Gastrocnemius medialis (tissue), 4 donors: ENCODE data around the gene CNKSR3. TPM values are rescaled to one million over a fixed set of nuclear protein-coding genes. Genes with fewer than 3 reads are reported as not detected.

Experiments
- ATAC-seq, 2 donors: fragments of 150-250 bp; one replicate each; pipeline ENCODE4 v1.9.1; 2016
- DNase-seq, 2 donors: peaks; one replicate each; pipeline ENCODE4 v3.0.0-alpha.2; 2019
- H3K27ac ChIP-seq, 4 donors: fragments of 200-600 bp; sonication (generic); 1 replicate in 1 of 4; 2 replicates in 3 of 4; pipeline ENCODE4 v1.5.1; 2016 to 2018; ENCODE audit warnings: mild to moderate bottlenecking in 2 of 4, moderate library complexity in 1 of 4
- H3K27me3 ChIP-seq, 3 donors: fragments of 200-600 bp; sonication (generic) in 2 of 3; 1 replicate in 1 of 3; 2 replicates in 2 of 3; pipeline versions ENCODE4 v1.5.1 to v1.6.0; 2016 to 2019; ENCODE audit warnings: mild to moderate bottlenecking in 1 of 3, moderate library complexity in 1 of 3
- H3K36me3 ChIP-seq, 2 donors: fragments of 200-600 bp; sonication (generic) in 1 of 2; one replicate each; pipeline ENCODE4 v1.5.1; 2017 to 2018
- H3K4me1 ChIP-seq, 2 donors: fragments of 200-600 bp; sonication (generic) in 1 of 2; one replicate each; pipeline ENCODE4 v1.5.1; 2016 to 2017; ENCODE audit warnings: mild to moderate bottlenecking in 2 of 2
- H3K4me3 ChIP-seq, 4 donors: fragments of 200-600 bp; sonication (generic) in 3 of 4; 1 replicate in 1 of 4; 2 replicates in 3 of 4; pipeline ENCODE4 v1.5.1; 2016 to 2019; ENCODE audit warnings: mild to moderate bottlenecking in 2 of 4
- H3K9me3 ChIP-seq, 3 donors: fragments of 200-600 bp; sonication (generic) in 2 of 3; 1 replicate in 1 of 3; 2 replicates in 2 of 3; pipeline ENCODE4 v1.5.1; 2016 to 2019
- POLR2A ChIP-seq, 2 donors: fragments of 450-650 bp; IDR thresholded peaks; one replicate each; pipeline ENCODE4 v1.6.1; 2017; ENCODE audit warnings: antibody characterized with exemption in 2 of 2, mild to moderate bottlenecking in 2 of 2, moderate library complexity in 2 of 2
- in situ Hi-C, 4 donors: fragments of 200-750 bp; cut with MboI; loops; one replicate each; pipeline versions ENCODE4 v1.15.0 to v1.8.0; 2017; ENCODE audit warnings: low sequenced_read_pairs in 4 of 4
- intact Hi-C: fragments of 100-400 bp; cut with DNase I; formaldehyde crosslinking; loops from one replicate; pipeline ENCODE4 v1.15.1; 2023; ENCODE audit warnings: low total_unique reads
- total RNA-seq, 4 donors: library from RNA; depleted of rRNA; stranded (reverse); fragments of >200 nt; gene quantifications; one replicate each; pipeline versions ENCODE4 v1.1.0 to v1.2.3, GENCODE V29; 2016
- TF ChIP-seq, protein P1 (sequence below), 5 experiments: fragments of 450-650 bp in 3 of 5; fragments of 200-600 bp in 2 of 5; sonication (generic) in 2 of 5; IDR thresholded peaks in 4 of 5; conservative IDR thresholded peaks in 1 of 5; 1 replicate in 4 of 5; 2 replicates in 1 of 5; pipeline ENCODE4 v1.5.1; 2016 to 2019; ENCODE audit warnings: antibody characterized with exemption in 5 of 5, mild to moderate bottlenecking in 3 of 5, moderate library complexity in 3 of 5

Gene CNKSR3
- total RNA-seq, 4 donors from 2014 or later: 0.70 to 4.6 (median 2.9) TPM

DNA sequence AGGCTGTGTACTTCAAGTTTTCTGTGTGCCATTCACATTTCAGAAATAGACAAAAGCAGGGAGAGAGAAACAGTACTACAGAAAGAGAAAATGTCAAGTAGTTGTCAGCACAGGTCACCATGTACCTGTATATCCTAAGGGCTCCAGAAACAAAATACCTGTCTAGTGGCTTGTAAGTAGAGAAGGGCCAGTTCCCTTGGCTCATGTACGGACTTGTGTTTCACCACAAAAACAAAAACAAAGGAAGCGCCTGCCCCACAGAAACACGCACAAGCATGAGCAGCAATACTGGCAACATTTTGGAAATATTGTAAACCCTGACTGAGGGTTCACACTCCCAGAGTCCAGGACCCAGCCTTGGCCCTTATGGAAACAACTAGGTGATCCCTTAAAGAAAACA, 44.3 kb downstream of the CNKSR3 start:
- in situ Hi-C loops: no loop called here
- ATAC-seq: no peak
- Histone ChIP-seq H3K4me3 (no peak overlapping the region), H3K9me3 (no peaks in the 10 kb centered on the region), H3K27me3 (peaks cover 0 to 2% (median 0%) of the 10 kb centered on the region in 3 donors), H3K36me3 (no peaks in the 10 kb centered on the region), H3K27ac (no peak overlapping the region), H3K4me1 (no peaks in the 10 kb centered on the region)
- no peak for DNase-seq
- intact Hi-C loops: no loop called here
- TF ChIP-seq POLR2A (IDR thresholded peaks at IDR 0.05): no peak
- TF ChIP-seq, protein P1, sequence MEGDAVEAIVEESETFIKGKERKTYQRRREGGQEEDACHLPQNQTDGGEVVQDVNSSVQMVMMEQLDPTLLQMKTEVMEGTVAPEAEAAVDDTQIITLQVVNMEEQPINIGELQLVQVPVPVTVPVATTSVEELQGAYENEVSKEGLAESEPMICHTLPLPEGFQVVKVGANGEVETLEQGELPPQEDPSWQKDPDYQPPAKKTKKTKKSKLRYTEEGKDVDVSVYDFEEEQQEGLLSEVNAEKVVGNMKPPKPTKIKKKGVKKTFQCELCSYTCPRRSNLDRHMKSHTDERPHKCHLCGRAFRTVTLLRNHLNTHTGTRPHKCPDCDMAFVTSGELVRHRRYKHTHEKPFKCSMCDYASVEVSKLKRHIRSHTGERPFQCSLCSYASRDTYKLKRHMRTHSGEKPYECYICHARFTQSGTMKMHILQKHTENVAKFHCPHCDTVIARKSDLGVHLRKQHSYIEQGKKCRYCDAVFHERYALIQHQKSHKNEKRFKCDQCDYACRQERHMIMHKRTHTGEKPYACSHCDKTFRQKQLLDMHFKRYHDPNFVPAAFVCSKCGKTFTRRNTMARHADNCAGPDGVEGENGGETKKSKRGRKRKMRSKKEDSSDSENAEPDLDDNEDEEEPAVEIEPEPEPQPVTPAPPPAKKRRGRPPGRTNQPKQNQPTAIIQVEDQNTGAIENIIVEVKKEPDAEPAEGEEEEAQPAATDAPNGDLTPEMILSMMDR (IDR thresholded peaks at IDR 0.05 in 4 of 5, conservative IDR thresholded peaks at IDR 0.05 in 1 of 5): no peak

DNA sequence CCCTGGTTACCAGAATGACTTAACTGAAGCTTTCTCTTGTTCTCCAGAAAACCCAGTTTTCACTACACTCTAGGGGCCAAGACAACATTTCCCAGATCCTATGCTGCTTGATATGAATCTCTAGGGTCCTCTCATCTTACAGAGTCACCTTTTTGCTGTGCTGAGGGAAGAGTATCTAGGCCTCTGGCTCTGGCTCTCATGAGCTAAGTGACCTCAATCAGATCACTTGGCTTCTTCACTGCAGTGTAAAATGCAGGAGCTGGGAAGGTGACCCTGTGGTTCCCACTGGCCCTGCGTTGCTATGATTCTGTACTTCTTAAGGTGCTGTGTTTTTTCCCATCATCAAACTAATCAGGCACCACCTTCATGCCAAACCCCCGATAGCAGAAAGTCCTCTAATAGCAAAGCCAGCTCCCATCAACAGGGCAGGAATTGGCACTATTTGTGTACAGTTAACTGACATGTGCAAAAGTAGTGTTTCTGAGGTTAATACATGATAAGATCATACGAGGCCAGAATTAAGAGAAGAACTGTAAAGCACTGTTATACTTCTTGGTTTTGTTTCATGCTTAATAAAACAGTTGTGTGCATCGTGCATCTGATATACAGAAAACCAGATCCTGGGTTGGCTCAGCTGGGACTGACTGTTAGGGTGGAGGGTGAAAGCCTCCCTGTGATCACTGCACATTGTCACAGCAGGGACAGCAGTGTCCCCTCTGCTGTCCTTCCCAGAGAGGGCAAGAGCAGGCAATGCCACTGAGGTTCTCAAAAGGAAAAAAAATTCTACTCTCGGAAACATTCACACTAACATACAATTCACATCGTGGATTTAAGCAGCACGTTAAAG, 46.7 kb downstream of the CNKSR3 start:
- Histone ChIP-seq H3K4me3 (no peak overlapping the region), H3K4me1 (no peaks in the 10 kb centered on the region), H3K27ac (no peak overlapping the region), H3K27me3 (peaks cover 0 to 5% (median 0%) of the 10 kb centered on the region in 3 donors), H3K36me3 (no peaks in the 10 kb centered on the region), H3K9me3 (no peaks in the 10 kb centered on the region)
- intact Hi-C loops: no loop called here
- ATAC-seq (no peak), DNase-seq (no peak)
- in situ Hi-C loops: no loop called here
- TF ChIP-seq, protein P1 (IDR thresholded peaks at IDR 0.05 in 4 of 5, conservative IDR thresholded peaks at IDR 0.05 in 1 of 5): no peak
- no peak for TF ChIP-seq POLR2A (IDR thresholded peaks at IDR 0.05)

DNA sequence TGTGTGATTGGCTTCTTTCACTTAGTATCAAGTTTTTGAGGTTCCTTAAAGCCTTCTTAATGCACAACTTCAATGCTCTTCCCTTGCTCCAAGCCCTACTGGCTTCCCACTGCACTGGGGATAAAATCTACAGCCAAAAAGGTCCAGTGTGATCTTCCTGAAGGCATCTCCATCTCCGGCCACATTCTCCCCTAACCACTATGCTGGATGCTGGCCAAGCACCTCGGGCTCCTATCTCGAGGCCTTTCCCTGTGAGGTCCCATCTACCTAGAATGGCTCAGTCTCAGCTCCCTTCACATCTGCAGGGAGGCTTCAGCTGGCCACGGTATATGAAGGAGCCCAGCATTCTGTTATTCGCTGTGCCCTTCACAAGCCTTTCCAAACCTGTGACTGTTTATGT, 48.1 kb downstream of the CNKSR3 start:
- ATAC-seq: no peak

DNA sequence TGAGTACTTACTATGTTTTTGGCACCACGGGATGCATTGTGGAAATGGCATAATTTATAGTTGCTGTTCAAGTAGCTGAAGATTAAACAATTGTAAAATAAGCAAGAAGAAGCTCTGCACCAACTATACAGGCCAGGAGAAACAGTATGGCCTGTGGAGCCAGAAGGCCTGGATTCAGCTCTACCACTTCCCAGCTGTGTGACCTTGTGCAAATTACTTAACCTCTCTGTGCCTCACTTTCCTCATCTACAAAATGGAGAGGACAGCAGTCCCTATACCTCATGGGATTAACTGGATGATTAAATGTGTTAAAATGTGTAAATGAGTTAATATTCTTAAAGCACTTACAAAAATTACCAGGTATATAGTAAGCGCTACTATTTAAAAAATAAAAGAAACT, 49.1 kb downstream of the CNKSR3 start:
- no peak for TF ChIP-seq POLR2A (IDR thresholded peaks at IDR 0.05)
- TF ChIP-seq, protein P1 (IDR thresholded peaks at IDR 0.05 in 4 of 5, conservative IDR thresholded peaks at IDR 0.05 in 1 of 5): no peak
- in situ Hi-C loops: no loop called here
- H3K4me1 ChIP-seq: no peaks in the 10 kb centered on the region

More for the DNA sequence above, 48.1 kb downstream of the CNKSR3 start:
- Histone ChIP-seq H3K4me1 (no peaks in the 10 kb centered on the region), H3K27me3 (peaks cover 0 to 5% (median 0%) of the 10 kb centered on the region in 3 donors), H3K4me3 (no peak overlapping the region), H3K27ac (no peak overlapping the region), H3K9me3 (no peaks in the 10 kb centered on the region), H3K36me3 (no peaks in the 10 kb centered on the region)
- no peak for DNase-seq
- in situ Hi-C loops: no loop called here
- intact Hi-C loops: no loop called here
- TF ChIP-seq POLR2A (IDR thresholded peaks at IDR 0.05): no peak
- TF ChIP-seq, protein P1 (IDR thresholded peaks at IDR 0.05 in 4 of 5, conservative IDR thresholded peaks at IDR 0.05 in 1 of 5): no peak

More for the DNA sequence above, 49.1 kb downstream of the CNKSR3 start:
- Histone ChIP-seq H3K4me3 (no peak overlapping the region), H3K36me3 (no peaks in the 10 kb centered on the region), H3K27me3 (peaks cover 0 to 5% (median 0%) of the 10 kb centered on the region in 3 donors), H3K9me3 (no peaks in the 10 kb centered on the region), H3K27ac (no peak overlapping the region)
- no peak for ATAC-seq
- DNase-seq: no peak
- intact Hi-C loops: no loop called here
